ENCODE measurements around the gene HES4.

The HES4 gene

GRCh38 chr1:998745-998994 is 1.2 kb downstream of the HES4 start:
- TF ChIP-seq EP300 (IDR thresholded peaks at IDR 0.05; ENCODE audit: borderline replicate concordance) = no peak
- TF ChIP-seq TCF12 (IDR thresholded peaks at IDR 0.05; ENCODE audit: low read depth) = no peak

- no peak for TF ChIP-seq YY1 (IDR thresholded peaks at IDR 0.05; ENCODE audit: low read depth)
- TF ChIP-seq NFIC (IDR thresholded peaks at IDR 0.05) = no peak
- no peak for TF ChIP-seq TCF12 (IDR thresholded peaks at IDR 0.05; ENCODE audit: low read depth)
- TF ChIP-seq RAD21 (IDR thresholded peaks at IDR 0.05; ENCODE audit: low read depth) = no peak
- TF ChIP-seq CREB1 (IDR thresholded peaks at IDR 0.05; ENCODE audit: low read depth) = no peak
- no peak for TF ChIP-seq USF1 (IDR thresholded peaks at IDR 0.05)
- TF ChIP-seq FOXM1 (IDR thresholded peaks at IDR 0.05; ENCODE audit: borderline replicate concordance, low read depth) = no peak
- TF ChIP-seq EGR1 (IDR thresholded peaks at IDR 0.05) = no peak
- TF ChIP-seq CEBPB (IDR thresholded peaks at IDR 0.05) = no peak
- no peak for TF ChIP-seq REST (IDR thresholded peaks at IDR 0.05; ENCODE audit: low read depth)
- no peak for TF ChIP-seq ZBTB7A (IDR thresholded peaks at IDR 0.05; ENCODE audit: low read depth)
Observed at GRCh38 chr1:997993-998744, 1.7 kb downstream of the HES4 start.

- TF ChIP-seq TEAD4 (IDR thresholded peaks at IDR 0.05) (no peak), MAX (IDR thresholded peaks at IDR 0.05) (no peak), CREB1 (IDR thresholded peaks at IDR 0.05; ENCODE audit: low read depth) (no peak), USF1 (IDR thresholded peaks at IDR 0.05) (no peak)
Observed at GRCh38 chr1:997713-997992, 2.2 kb downstream of the HES4 start.

GRCh38 chr1:996851-997712 is 2.8 kb downstream of the HES4 start:
- TF ChIP-seq REST (IDR thresholded peaks at IDR 0.05; ENCODE audit: low read depth) (no peak), RAD21 (IDR thresholded peaks at IDR 0.05; ENCODE audit: low read depth) (no peak), ZBTB7A (IDR thresholded peaks at IDR 0.05; ENCODE audit: low read depth) (0 out of 2 replicates have a peak, but pooled peaks have one; percentile 27)

- TF ChIP-seq EGR1 (IDR thresholded peaks at IDR 0.05) (no peak), FOXM1 (IDR thresholded peaks at IDR 0.05; ENCODE audit: borderline replicate concordance, low read depth) (no peak), YY1 (IDR thresholded peaks at IDR 0.05; ENCODE audit: low read depth) (no peak), MAX (IDR thresholded peaks at IDR 0.05) (no peak), CREB1 (IDR thresholded peaks at IDR 0.05; ENCODE audit: low read depth) (no peak), TEAD4 (IDR thresholded peaks at IDR 0.05) (no peak), ZBTB7A (IDR thresholded peaks at IDR 0.05; ENCODE audit: low read depth) (no peak), EP300 (IDR thresholded peaks at IDR 0.05; ENCODE audit: borderline replicate concordance) (no peak), CEBPB (IDR thresholded peaks at IDR 0.05) (no peak), TCF12 (IDR thresholded peaks at IDR 0.05; ENCODE audit: low read depth) (no peak), NFIC (IDR thresholded peaks at IDR 0.05) (no peak), RAD21 (IDR thresholded peaks at IDR 0.05; ENCODE audit: low read depth) (no peak), REST (IDR thresholded peaks at IDR 0.05; ENCODE audit: low read depth) (no peak), TAF1 (IDR thresholded peaks at IDR 0.05; ENCODE audit: low read depth) (no peak), USF1 (IDR thresholded peaks at IDR 0.05) (no peak)
Observed at GRCh38 chr1:995665-996633, 3.9 kb downstream of the HES4 start.
